WTC11 (cell line): ENCODE measurements around the gene NAGS. TPM values are rescaled to one million over a fixed set of nuclear protein-coding genes. Genes with fewer than 3 reads are reported as not detected.
"Not testable (repeated sequence)": the region's sequence is repeated elsewhere in the genome, so short reads cannot be mapped to it uniquely, and the experiment has no call there.

ENCODE experiments used
- ATAC-seq: fragments of 200-7000 bp; cut with Tn5 transposase; 2 replicates; pipeline ENCODE4 v1.10.0; 2021; ENCODE audit warnings: mild to moderate bottlenecking, moderate library complexity
- CTCF ChIA-PET: fragments of 300-600 bp; sonication (Branson Sonifier 250); formaldehyde crosslinking; loops from one replicate; lab custom pipeline; 2021; ENCODE audit warnings: antibody characterized with exemption; lab: Charles Lee
- POLR2A ChIA-PET: fragments of 350-600 bp; sonication (Branson Sonifier 250); formaldehyde crosslinking; loops from one replicate; lab custom pipeline; 2021; ENCODE audit warnings: antibody characterized with exemption; lab: Charles Lee
- DNase-seq: peaks from one replicate; pipeline ENCODE4 v3.0.0; 2021; ENCODE audit warnings: low spot score
- H3K27ac Mint-ChIP-seq: 2 replicates; pipeline ENCODE4 v1.8.0; 2021; ENCODE audit warnings: mixed read lengths
- H3K27me3 Mint-ChIP-seq: 2 replicates; pipeline ENCODE4 v1.8.0; 2021; ENCODE audit warnings: low read depth, mild to moderate bottlenecking, moderate library complexity, mixed read lengths
- H3K36me3 Mint-ChIP-seq: 2 replicates; pipeline ENCODE4 v1.8.0; 2021; ENCODE audit warnings: mixed read lengths
- H3K4me1 Mint-ChIP-seq: 2 replicates; pipeline ENCODE4 v1.8.0; 2022; ENCODE audit warnings: mixed read lengths
- H3K4me3 Mint-ChIP-seq: 2 replicates; pipeline ENCODE4 v1.8.0; 2021; ENCODE audit warnings: mild to moderate bottlenecking, moderate library complexity, mixed read lengths
- H3K9me3 Mint-ChIP-seq: 2 replicates; pipeline ENCODE4 v1.8.0; 2021; ENCODE audit warnings: mixed read lengths
- GABPB1 ChIP-seq: sonication (generic); formaldehyde crosslinking; IDR thresholded peaks from 2 replicates; pipeline ENCODE4 v1.8.1; 2023; ENCODE audit warnings: mild to moderate bottlenecking, missing genetic modification reagents
- IRF2 ChIP-seq: sonication (generic); formaldehyde crosslinking; IDR thresholded peaks from 2 replicates; pipeline ENCODE4 v1.8.0; 2022; ENCODE audit warnings: low read depth, missing genetic modification reagents, borderline replicate concordance
- NFE2L1 ChIP-seq: sonication (generic); formaldehyde crosslinking; IDR thresholded peaks from 2 replicates; pipeline ENCODE4 v1.8.1; 2023; ENCODE audit warnings: missing genetic modification reagents
- ZBTB21 ChIP-seq: sonication (generic); formaldehyde crosslinking; IDR thresholded peaks from 2 replicates; pipeline ENCODE4 v1.8.1; 2023; ENCODE audit warnings: mild to moderate bottlenecking, missing genetic modification reagents, borderline replicate concordance
- ZNF138 ChIP-seq: sonication (generic); formaldehyde crosslinking; conservative IDR thresholded peaks from 2 replicates; pipeline ENCODE4 v1.8.1; 2022; ENCODE audit warnings: mild to moderate bottlenecking, moderate library complexity, missing genetic modification reagents
- ZNF232 ChIP-seq: sonication (generic); formaldehyde crosslinking; IDR thresholded peaks from 2 replicates; pipeline ENCODE4 v1.8.0; 2022; ENCODE audit warnings: mild to moderate bottlenecking, missing genetic modification reagents
- ZNF423 ChIP-seq: fragments of 250-450 bp; sonication (Bioruptor Pico); IDR thresholded peaks from 2 replicates; pipeline ENCODE4 v2.1.2; 2022; ENCODE audit warnings: mild to moderate bottlenecking, moderate library complexity
- total RNA-seq: library from RNA; stranded (reverse); gene quantifications from 3 replicates; pipeline ENCODE4 v1.2.3, GENCODE V29; 2021
- TF ChIP-seq, protein P1 (sequence below): sonication (generic); formaldehyde crosslinking; IDR thresholded peaks from 2 replicates; pipeline ENCODE4 v1.8.1; 2023; ENCODE audit warnings: mild to moderate bottlenecking, moderate library complexity, missing genetic modification reagents
- TF ChIP-seq, protein P2 (sequence below): fragments of 200-600 bp; IDR thresholded peaks from 2 replicates; pipeline ENCODE4 v1.8.0; 2022; ENCODE audit warnings: antibody characterized with exemption
- TF ChIP-seq, protein P3 (sequence below): sonication (generic); formaldehyde crosslinking; IDR thresholded peaks from 2 replicates; pipeline ENCODE4 v1.8.0; 2022; ENCODE audit warnings: mild to moderate bottlenecking, missing genetic modification reagents
- TF ChIP-seq, protein P4 (sequence below): sonication (generic); formaldehyde crosslinking; IDR thresholded peaks from 2 replicates; pipeline ENCODE4 v1.8.1; 2022; ENCODE audit warnings: low read depth, mild to moderate bottlenecking, moderate library complexity, missing genetic modification reagents, borderline replicate concordance
- TF ChIP-seq, protein P5 (sequence below): sonication (generic); formaldehyde crosslinking; conservative IDR thresholded peaks from 2 replicates; pipeline ENCODE4 v1.8.1; 2022; ENCODE audit warnings: mild to moderate bottlenecking, missing genetic modification reagents
- TF ChIP-seq, protein P6 (sequence below): fragments of 250-450 bp; sonication (Bioruptor Pico); conservative IDR thresholded peaks from 2 replicates; pipeline ENCODE4 v1.9.0; 2021; ENCODE audit warnings: mild to moderate bottlenecking

NAGS gene
- total RNA-seq, 1 experiment from 2014 or later, result 8.6 TPM

DNA sequence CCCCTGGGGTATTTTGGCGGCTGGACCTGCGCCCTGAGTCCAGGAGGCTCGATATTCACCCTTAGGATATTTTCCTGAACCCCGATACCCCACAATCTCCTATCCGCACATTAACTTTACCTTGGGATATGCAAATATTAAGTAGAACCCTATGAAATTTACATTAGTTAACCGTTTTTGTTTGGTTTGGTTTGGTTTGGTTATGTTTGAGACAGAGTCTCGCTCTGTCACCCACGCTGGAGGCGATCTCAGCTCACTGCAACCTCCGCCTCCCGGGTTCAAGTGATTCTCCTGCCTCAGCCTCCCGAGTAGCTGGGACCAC lies 9.3 kb upstream of the NAGS start:
- Mint-ChIP-seq H3K27me3 (peaks cover 13% of the 10 kb centered on the region; the same call in 1 of the 2 replicates), H3K9me3 (no peaks in the 10 kb centered on the region), H3K36me3 (no peaks in the 10 kb centered on the region), H3K27ac (no peak overlapping the region), H3K4me1 (peaks cover 8% of the 10 kb centered on the region), H3K4me3 (peak overlapping the region; percentile 59)
- TF ChIP-seq, protein P1, sequence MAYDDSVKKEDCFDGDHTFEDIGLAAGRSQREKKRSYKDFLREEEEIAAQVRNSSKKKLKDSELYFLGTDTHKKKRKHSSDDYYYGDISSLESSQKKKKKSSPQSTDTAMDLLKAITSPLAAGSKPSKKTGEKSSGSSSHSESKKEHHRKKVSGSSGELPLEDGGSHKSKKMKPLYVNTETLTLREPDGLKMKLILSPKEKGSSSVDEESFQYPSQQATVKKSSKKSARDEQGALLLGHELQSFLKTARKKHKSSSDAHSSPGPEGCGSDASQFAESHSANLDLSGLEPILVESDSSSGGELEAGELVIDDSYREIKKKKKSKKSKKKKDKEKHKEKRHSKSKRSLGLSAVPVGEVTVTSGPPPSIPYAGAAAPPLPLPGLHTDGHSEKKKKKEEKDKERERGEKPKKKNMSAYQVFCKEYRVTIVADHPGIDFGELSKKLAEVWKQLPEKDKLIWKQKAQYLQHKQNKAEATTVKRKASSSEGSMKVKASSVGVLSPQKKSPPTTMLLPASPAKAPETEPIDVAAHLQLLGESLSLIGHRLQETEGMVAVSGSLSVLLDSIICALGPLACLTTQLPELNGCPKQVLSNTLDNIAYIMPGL (CRISPR knock-in tag), result 0 out of 2 replicates have a peak, but pooled peaks have one; percentile 1
- TF ChIP-seq, protein P2, sequence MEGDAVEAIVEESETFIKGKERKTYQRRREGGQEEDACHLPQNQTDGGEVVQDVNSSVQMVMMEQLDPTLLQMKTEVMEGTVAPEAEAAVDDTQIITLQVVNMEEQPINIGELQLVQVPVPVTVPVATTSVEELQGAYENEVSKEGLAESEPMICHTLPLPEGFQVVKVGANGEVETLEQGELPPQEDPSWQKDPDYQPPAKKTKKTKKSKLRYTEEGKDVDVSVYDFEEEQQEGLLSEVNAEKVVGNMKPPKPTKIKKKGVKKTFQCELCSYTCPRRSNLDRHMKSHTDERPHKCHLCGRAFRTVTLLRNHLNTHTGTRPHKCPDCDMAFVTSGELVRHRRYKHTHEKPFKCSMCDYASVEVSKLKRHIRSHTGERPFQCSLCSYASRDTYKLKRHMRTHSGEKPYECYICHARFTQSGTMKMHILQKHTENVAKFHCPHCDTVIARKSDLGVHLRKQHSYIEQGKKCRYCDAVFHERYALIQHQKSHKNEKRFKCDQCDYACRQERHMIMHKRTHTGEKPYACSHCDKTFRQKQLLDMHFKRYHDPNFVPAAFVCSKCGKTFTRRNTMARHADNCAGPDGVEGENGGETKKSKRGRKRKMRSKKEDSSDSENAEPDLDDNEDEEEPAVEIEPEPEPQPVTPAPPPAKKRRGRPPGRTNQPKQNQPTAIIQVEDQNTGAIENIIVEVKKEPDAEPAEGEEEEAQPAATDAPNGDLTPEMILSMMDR, result peak; percentile 19; the same call in 1 of the 2 replicates
- no peak for TF ChIP-seq IRF2
- TF ChIP-seq, protein P3, sequence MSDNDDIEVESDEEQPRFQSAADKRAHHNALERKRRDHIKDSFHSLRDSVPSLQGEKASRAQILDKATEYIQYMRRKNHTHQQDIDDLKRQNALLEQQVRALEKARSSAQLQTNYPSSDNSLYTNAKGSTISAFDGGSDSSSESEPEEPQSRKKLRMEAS (CRISPR knock-in tag), result 0 out of 2 replicates have a peak, but pooled peaks have one; percentile 2
- DNase-seq (no peak), ATAC-seq (no peak)
- POLR2A ChIA-PET, result no interaction called here
- CTCF ChIA-PET, result interaction anchor here (0.9 to 7.5 kb wide), 7 partner anchors 11 to 173 kb away, joined by 3 to 118 read pairs (median 9); no protein-coding TSS in a partner anchor

DNA sequence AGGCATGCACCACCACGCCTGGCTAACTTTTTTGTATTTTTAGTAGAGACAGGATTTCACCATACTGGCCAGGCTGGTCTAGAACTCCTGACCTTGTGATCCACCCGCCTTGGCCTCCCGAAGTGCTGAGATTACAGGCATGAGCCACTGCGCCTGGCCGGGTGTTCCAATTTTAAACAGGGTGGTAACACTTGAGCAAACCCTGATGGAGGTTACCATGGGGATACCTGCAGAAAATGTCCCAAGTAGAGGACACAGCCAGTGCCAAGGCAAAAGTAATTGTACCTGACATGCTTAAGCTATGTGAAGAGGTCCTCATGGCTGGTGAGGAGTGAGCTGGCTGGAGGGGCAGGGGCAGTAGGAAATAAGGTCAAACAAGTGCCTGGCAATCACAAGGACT lies 7.2 kb upstream of the NAGS start:
- H3K4me1 Mint-ChIP-seq, result peaks cover 11% of the 10 kb centered on the region
- POLR2A ChIA-PET, ATAC-seq, H3K36me3 Mint-ChIP-seq, H3K4me3 Mint-ChIP-seq, H3K9me3 Mint-ChIP-seq, DNase-seq, H3K27ac Mint-ChIP-seq: not testable (repeated sequence)
- CTCF ChIA-PET, result interaction anchor here (2.3 to 7.5 kb wide), 2 partner anchors 11 to 54 kb away, joined by 10 to 118 read pairs; no protein-coding TSS in a partner anchor
- H3K27me3 Mint-ChIP-seq, result peaks cover 17% of the 10 kb centered on the region

DNA sequence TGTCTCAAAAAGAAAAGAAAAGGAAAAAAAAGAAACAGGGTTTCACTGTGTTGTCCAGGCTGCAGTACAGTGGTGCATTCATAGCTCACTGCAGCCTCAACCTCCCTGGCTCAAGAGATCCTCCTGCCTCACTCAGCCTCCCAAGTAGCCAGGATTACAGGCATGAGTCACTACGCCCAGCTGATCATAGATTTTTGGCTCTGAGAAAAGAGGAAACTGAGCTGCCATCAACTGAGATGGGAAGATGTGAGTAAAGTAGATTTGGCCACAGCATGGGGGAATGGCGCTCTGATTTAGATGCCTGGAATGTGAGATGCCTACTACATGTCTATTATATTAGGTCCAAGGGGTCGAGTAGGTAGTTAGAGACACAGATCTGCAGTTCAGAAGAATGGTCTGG lies 5.9 kb upstream of the NAGS start:
- H3K9me3 Mint-ChIP-seq, result no peaks in the 10 kb centered on the region
- ATAC-seq (no peak), DNase-seq (no peak)
- peaks cover 11% of the 10 kb centered on the region for H3K4me1 Mint-ChIP-seq
- no peaks in the 10 kb centered on the region for H3K36me3 Mint-ChIP-seq
- TF ChIP-seq, protein P4, sequence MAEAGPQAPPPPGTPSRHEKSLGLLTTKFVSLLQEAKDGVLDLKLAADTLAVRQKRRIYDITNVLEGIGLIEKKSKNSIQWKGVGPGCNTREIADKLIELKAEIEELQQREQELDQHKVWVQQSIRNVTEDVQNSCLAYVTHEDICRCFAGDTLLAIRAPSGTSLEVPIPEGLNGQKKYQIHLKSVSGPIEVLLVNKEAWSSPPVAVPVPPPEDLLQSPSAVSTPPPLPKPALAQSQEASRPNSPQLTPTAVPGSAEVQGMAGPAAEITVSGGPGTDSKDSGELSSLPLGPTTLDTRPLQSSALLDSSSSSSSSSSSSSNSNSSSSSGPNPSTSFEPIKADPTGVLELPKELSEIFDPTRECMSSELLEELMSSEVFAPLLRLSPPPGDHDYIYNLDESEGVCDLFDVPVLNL (CRISPR knock-in tag), result no peak
- no peak for TF ChIP-seq ZNF232
- TF ChIP-seq, protein P5, sequence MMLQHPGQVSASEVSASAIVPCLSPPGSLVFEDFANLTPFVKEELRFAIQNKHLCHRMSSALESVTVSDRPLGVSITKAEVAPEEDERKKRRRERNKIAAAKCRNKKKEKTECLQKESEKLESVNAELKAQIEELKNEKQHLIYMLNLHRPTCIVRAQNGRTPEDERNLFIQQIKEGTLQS (CRISPR knock-in tag), result no peak
- TF ChIP-seq, protein P6, sequence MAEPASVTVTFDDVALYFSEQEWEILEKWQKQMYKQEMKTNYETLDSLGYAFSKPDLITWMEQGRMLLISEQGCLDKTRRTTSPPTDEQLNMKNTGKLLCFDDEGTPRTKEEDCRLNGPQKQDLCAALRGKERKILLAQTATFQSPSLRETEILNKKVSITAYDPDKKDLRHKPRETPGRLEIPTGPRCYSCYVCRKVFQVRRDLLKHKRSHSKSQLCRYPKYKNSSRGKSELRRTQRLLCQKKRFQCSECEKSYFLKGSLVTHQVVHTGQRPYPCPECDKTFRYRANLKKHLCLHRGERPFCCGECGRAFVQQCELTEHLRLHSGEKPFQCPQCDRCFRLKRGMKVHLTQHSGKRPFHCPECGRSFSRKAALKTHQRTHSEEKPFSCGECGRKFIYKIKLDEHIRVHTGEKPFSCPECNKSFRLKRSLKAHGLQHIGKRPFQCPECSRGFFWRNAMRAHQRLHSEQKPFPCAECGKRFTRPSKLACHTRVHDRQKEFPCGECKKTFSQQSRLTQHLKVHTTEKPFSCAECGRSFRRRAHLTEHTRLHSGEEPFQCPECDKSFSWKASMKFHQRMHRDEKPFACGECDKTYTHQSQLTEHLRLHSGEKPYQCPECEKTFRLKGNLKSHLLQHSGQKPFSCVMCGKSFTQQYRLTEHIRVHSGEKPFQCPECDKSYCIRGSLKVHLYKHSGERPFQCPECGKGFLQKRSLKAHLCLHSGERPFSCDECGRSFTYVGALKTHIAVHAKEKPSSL (CRISPR knock-in tag), result no peak
- no peak for TF ChIP-seq NFE2L1 (CRISPR knock-in tag)
- TF ChIP-seq GABPB1 (CRISPR knock-in tag), result no peak
- no peak for TF ChIP-seq ZBTB21 (CRISPR knock-in tag)
- no peak for TF ChIP-seq ZNF423 (CRISPR knock-in tag)
- TF ChIP-seq ZNF138 (CRISPR knock-in tag), result no peak
- TF ChIP-seq, protein P2, result no peak
- no peak overlapping the region for H3K4me3 Mint-ChIP-seq
- no peak overlapping the region; the same call in 1 of the 2 replicates for H3K27ac Mint-ChIP-seq
- peaks cover 19% of the 10 kb centered on the region for H3K27me3 Mint-ChIP-seq
- CTCF ChIA-PET, result interaction anchor here (1.0 to 7.5 kb wide), 7 partner anchors 10 to 84 kb away, joined by 3 to 118 read pairs (median 5); no protein-coding TSS in a partner anchor
- POLR2A ChIA-PET, result no interaction called here
